CD1c-positive myeloid dendritic cell (primary cell): Measurements from ENCODE around the gene SPSB3.

Source experiments
- DNase-seq: peaks from one replicate; pipeline ENCODE4 v3.0.0-alpha.2; 2016; ENCODE audit errors: extremely low spot score

The SPSB3 gene

DNA sequence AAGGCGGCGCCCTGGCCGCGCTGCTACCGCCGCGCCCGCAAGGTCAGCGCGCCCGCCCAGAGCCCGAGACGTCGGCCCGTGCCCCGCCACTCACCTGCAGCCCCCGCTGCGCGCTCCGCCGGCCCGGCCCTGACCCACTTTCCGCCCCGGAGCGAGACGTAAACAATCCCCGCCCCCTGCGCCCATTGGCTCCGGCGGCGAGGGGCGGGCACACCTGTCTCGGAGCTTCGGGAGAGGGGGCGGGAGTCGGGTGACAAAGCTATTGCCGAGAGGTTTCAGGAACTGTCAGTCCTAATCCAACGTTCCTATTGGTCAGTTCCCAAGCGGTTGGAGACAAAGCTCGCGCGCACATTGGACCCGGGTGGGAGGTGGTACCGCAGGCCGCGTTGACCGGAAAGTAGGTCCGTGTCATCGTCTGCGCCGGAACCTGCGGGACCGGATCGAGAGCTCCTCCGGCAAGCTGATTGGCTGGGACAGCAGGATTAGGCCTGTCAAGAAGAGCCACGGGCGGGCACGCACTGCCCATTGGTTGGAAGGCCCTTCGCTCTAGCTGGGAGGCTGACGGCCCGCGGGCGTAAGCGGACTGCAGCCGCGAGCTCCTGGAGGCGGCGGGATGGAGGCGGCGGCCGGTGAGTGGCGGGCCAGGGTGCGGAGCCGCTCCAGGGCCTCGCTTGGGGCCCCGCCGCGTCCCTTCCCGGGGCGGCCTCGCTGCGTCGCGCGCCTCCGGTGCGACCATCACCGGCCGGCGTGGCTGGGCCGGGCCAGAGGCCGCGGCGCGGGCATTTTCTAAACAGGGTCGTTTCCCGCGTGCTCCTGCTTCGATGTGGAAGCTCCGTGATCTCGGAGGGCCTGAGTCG, at the start of gene SPSB3, which contains the start of gene NUBP2:
TSS of gene SPSB3 (minus strand) at position 164 of the 857 bp plus-strand sequence. CDS start 1,088 bp downstream, outside the sequence.
TSS of gene NUBP2 (plus strand) at position 553 of the 857 bp plus-strand sequence. CDS start at position 614, 61 bp downstream.
- DNase-seq = peak; percentile 100

DNA sequence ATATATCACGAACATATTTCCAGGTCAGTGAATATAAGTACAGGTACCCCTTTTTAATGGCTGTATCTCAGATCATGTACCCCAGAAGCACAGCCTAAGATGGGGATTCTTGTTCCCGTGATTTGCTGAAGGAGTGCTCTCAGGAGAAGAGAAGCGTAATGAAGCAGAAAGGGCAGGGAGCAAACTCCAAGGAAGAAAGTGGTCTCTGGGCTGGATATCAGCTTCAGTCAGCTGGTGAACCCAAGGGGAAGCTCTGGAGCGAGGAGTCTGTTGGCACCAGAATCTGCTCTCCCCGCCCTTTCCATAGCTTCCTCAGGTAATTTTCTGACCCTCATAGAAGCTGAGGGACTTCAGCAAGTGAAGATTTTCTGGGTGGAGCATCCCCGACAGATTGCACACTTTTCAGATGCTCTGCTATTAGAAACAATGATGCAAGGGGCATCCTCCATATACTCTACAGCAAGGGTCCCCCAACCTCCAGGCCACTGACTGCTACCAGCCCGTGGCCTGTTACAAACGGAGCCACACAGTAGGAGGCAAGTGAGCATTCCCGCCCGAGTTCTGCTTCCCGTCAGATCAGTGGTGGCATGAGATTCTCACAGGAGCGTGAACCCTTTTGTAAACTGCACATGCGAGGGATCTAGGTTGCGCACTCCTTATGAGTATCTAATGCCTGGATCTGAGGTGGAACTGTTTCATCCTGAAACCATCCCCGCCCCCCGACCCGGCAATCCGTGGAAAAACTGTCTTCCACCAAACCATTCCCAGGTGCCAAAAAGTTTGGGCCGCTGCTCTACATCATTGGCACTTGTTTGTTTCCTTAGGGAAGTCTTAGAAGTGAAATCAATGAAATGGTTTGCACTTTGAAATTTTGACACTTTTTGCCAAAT, 49.1 kb upstream of the SPSB3 start:
- DNase-seq = no peak

- no peak for DNase-seq
These were observed 47.8 kb upstream of the SPSB3 start for GRCh38 chr16:1830213-1830612.

DNA sequence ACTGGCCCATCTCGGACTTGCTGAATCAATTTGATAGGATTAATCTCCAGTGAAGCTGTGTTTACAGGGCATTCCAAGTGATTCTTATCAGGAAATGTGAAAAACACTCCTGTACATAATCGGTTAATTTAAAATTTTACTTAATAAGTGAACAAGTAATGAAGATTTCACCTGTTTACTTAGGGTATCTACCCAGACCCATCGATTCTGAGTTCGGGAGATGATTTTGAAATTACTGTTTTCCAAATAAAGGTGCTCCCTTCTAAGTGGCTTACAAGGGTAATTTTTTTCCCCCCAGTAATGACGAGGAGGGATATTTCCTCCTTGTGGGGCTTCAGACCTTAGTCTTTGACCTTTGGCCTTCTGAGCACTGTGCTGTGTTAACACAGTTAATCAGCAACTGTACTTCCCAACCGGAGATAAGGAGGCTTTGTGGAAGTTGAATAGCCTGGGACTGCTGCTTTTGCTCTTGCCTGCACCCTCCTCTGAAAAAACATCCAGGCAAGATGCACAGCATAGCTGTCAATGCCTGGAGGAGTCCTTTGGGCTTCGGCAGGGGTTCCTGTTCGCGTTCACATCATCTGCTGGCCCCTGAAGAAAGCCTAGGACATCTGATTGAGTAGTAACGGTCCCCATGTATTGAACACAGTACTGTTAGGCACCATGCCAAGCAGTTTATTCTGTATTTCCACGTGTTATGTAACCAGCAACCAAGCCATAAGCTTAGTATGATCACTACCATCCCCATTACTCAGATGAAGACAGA, 46.5 kb upstream of the SPSB3 start:
- no peak for DNase-seq

DNA sequence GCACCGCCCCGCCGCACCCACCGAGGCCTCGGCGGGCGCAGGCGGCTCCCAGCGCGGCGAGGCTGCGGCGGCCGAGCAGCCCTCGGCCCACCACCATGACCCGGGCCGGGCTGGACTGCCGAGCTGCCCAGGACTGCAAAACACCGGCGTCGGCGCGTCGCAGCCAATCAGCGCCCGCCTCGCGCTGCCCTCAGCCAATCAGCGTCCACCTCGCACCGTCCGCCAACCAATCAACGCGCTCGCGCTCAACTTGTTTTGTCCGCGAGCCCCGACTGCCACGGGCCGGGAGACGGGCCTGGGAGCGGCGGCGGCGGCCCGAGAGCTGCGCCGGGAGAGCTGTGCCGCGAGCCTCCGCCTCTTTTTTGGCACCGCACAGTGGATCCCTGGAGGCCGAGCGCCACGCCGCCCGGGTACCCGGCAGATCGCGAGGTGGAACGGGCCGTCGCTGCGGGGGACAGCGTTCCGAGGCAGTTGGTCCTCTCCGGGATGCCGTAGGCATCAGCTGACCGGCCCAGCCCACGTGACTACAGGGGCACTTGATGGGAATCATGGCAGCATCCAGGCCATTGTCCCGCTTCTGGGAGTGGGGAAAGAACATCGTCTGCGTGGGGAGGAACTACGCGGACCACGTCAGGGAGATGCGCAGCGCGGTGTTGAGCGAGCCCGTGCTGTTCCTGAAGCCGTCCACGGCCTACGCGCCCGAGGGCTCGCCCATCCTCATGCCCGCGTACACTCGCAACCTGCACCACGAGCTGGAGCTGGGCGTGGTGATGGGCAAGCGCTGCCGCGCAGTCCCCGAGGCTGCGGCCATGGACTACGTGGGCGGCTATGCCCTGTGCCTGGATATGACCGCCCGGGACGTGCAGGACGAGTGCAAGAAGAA, 44.6 kb upstream of the SPSB3 start, which contains the start of the genes FAHD1 and HAGH:
TSS of gene FAHD1 (plus strand) at position 516 of the 883 bp plus-strand sequence. CDS start at position 549, 33 bp downstream.
TSS of gene HAGH (minus strand) at position 135 of the 883 bp plus-strand sequence. CDS start at position 97, 38 bp downstream.
- peak; percentile 97 for DNase-seq

DNA sequence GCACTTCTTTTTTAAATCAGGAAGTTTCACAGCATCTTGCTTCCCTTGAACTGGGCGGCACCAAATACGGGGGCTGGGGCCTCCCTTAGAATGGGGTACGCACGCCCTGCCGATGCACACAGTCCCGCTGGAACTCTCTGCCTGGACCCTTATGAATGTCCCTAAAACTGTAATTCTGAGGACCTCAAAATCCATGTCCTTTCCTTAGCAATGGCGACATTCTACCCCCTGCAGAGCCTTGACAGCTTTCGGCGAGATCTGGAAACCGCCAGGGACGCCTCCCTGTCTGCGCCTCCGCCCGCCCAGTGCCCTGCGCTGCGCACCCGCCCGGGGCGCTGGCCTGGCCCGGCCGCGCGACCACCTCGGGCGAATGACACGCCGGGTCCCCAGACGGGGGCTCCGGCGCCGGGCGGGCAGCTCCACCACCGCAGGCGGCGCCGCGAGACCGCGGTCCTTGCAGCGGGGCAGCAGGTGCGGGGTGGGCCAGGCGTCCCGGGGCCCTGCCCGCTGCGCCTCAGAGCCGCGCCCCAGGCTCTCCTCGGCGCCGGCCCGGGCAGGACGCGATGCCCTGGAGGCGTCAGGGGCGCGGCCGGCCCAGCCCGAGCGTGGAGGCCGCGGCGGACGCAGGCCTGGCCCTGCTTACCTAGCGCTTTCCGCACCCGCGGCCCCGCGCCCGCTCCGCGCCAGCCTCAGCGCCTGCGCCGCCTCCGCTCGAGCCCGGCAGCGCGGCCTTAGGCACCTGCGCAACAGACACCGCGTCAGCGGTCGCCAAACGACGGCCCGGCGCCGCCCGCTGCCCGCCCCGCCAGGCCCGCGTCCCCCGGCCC, 43.7 kb upstream of the SPSB3 start:
- DNase-seq = peak; percentile 80

DNA sequence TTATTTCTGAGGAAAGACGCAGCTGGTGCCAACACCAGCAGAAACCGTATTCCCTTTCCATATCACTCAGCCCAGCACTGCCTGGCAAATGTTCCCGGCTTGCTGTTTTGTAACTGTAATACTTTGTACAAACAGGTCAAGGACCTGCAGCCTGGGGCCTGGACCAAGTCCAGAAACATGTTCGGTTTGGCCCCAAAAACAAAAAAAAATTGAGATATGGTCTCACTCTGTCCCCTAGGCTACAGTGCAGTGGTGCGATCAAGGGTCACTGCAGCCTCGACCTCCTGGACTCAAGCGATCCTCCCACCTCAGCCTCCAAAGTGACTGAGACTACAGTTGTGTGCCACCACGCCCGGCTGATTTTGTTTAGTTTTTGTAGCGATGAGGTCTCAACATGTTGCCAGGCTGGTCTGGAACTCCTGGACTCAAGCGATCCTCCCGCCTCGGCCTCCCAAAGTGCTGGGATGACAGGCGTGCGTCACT, 43.1 kb upstream of the SPSB3 start:
- DNase-seq = no peak

- DNase-seq = no peak
These were observed 41.5 kb upstream of the SPSB3 start for GRCh38 chr16:1823821-1824220.

GRCh38 chr16:1822801-1823200, 40.4 kb upstream of the SPSB3 start:
- DNase-seq = no peak

- no peak for DNase-seq
These were observed 39.7 kb upstream of the SPSB3 start for GRCh38 chr16:1821861-1822611.

DNA sequence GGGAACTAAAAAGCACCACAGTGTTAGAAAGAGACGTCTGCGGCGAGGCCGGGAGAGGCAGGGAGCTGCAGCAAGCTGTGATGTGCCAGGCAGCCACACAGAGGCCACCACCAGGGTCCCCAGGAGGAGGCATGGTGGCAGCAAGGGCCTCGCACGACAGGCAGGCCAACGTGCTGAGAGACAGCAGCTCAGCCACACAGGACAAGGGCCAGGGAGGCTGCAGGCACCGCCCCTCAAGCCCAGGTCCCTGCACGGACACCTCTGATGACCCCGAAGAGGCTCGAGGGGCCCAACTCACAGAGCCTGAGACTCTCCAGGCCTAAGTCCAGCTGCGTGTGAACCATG, 38.5 kb upstream of the SPSB3 start:
- no peak for DNase-seq

DNA sequence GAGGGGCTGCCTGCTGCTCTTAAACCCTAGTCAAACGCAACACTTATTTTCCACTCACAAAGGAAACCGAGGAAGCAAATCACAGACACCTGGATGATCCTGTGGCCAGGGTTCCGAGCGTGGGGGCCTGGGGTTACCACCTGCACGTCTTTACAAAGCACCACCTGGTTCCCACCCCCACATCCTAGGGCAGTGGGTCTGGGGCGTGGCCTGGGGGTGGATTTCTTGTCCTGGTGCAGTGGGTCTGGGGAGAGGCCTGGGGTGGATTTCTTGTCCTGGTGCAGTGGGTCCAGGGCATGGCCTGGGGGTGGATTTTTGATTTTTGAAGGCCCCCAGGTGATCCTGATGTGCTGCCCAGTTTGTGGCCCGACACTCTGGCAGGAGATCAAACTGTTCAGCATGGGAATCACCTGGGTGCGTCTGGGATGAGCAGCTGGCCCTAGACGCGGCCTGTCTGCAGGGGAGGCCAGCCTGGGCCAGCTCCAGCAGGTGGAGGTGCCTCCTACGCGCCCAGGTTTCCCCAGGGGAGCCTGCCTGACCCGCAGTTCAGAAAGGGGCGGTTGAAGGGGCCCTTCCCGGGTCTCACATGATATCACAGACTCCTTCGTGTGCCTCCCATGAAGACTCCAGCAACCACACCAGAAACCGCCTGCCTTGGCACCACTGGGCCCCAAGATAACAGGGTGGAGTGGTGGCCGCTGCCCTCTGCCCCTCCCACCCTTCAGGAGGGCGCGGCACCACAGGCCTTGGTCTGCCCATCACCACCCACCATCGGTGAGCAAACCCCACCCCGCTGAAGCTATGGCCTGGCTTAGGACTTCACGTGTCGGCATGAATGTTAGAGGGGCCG, 38.0 kb upstream of the SPSB3 start:
- no peak for DNase-seq

DNA sequence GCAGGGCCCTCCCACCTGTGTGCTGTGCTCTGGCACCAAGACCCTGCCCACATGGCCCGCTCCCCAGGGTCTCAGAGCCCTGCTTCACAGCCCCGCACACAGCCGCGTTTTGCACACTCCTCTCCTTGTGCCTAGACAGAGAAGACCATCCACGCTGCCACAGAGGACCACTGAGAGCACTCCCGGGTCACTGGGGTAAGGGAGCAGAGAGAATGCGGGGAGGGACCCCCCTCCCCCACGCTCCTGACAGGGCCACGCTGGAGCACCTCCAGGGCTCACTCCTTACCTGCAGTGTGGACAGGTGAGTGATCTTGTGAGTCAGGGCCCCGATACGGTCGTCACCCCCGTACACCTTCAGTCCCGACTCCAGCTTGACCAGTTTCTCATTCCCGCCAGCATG, 37.2 kb upstream of the SPSB3 start:
- no peak for DNase-seq

DNA sequence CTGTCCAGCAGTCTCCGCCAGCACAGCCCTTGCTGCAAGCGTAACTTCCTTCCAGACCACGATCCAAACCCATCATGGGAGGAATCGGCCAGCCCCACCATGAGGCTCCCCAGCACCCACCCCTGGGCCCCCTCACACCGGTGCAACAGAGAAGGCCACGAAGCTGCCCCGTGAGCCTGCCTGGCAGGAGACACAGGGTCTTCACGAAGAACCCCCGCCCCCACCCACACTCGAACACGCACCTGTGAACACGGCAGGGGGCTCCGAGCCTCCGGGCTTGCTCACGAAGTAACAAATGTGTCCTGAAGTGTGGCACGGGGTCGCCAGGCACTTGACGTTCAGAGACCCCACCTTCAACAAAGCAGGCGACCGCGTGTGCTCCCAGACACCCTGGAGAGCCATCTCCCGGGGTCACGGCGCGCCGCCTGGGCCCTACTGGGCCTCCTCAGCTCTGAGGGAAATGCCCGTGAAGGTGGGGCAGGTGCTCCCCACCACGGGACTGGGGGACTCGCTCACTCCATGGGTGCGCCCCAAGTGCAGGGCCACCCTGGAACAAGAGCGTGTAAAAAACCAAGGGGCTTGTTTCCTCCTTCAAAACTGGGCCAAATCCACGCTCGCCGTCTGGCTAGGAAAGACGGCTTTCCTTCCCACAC, 36.6 kb upstream of the SPSB3 start:
- DNase-seq = no peak

DNA sequence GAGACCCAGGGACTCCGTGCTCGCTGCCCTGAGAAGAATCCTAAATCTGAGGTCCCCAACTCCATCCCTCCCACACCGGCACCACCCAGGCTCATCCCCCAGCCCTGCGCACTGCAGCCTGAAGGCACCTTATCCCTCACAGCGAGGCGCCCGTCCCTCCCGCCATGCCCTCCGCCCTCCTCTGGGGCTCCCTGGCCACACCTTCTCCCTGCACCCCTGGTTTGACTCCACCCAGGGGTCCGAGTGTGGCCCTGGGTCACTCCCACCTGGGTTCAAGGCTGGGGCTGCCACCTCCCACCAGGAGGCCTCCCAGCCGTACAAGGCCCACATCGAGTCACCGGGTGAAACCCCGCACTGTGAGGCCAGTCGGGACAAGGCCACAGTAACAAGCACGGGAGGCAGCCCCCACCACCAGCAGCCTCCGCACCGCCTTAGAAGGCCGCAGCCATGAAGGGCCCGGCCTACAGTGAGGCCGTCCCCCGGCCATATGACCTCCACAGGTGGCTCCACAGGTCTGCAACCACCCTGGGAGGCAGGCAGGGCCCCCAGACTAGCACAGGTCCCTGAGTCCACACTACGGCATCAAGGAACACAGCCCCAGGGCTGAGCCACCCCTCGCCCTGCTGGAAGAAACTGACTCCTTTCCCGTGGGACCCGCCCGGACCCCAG, 36.0 kb upstream of the SPSB3 start:
- DNase-seq = no peak

DNA sequence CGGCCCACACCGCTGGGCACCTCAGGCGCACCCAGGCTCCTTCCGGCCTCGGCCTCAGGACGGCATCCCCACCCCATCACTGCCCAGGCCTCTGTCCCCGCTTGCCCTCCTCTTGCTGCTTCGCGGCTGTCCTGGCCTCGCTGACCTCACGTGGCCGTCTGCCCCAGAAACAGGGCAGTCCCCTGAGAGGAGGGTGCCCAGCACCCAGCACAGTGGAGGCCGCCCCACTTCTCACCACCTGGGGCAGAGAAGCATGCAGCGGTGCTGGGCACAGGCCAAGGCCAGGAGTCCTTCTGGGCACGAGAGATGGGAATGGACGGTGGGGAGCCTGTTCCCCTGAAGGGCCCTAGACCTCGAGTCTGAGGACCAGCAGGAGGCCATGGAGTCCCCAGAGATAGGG, 35.3 kb upstream of the SPSB3 start:
- no peak for DNase-seq

GRCh38 chr16:1817276-1817589, 34.9 kb upstream of the SPSB3 start:
- DNase-seq = no peak
